Neural progenitor cell (in vitro differentiated cells): ENCODE measurements around the gene FLVCR2. TPM values are rescaled to one million over a fixed set of nuclear protein-coding genes. Genes with fewer than 3 reads are reported as not detected.

Experiments used
- DNase-seq: peaks from one replicate; pipeline ENCODE4 v3.0.0-alpha.2; 2016; ENCODE audit warnings: low spot score
- H2AFZ ChIP-seq: fragments of 200-600 bp; sonication (generic); replicated peaks from 2 replicates; pipeline ENCODE4 v1.6.1; 2016; ENCODE audit warnings: antibody characterized with exemption
- H3F3A ChIP-seq: fragments of 200-600 bp; sonication (generic); 2 replicates; pipeline ENCODE4 v1.6.1; 2016; ENCODE audit warnings: antibody characterized with exemption, low read depth
- H3K27ac ChIP-seq: fragments of 200-600 bp; sonication (generic); 2 replicates; pipeline ENCODE4 v1.5.1; 2016; ENCODE audit warnings: mild to moderate bottlenecking
- H3K27me3 ChIP-seq: fragments of 200-600 bp; sonication (generic); 2 replicates; pipeline ENCODE4 v1.6.1; 2016; ENCODE audit warnings: mild to moderate bottlenecking, moderate library complexity
- H3K36me3 ChIP-seq: fragments of 200-600 bp; sonication (generic); 2 replicates; pipeline ENCODE4 v1.5.1; 2016
- H3K4me1 ChIP-seq: fragments of 200-600 bp; sonication (generic); 2 replicates; pipeline ENCODE4 v1.6.1; 2016; ENCODE audit warnings: mixed run types
- H3K4me2 ChIP-seq: fragments of 200-600 bp; sonication (generic); 2 replicates; pipeline ENCODE4 v1.6.1; 2016
- H3K4me3 ChIP-seq: fragments of 200-600 bp; sonication (generic); 2 replicates; pipeline ENCODE4 v1.5.1; 2016
- H3K79me2 ChIP-seq: fragments of 200-600 bp; sonication (generic); 2 replicates; pipeline ENCODE4 v1.6.1; 2016; ENCODE audit warnings: low read depth
- H3K9ac ChIP-seq: fragments of 200-600 bp; sonication (generic); 2 replicates; pipeline ENCODE4 v1.6.1; 2016
- H3K9me3 ChIP-seq: fragments of 200-600 bp; sonication (generic); 2 replicates; pipeline ENCODE4 v1.5.1; 2016; ENCODE audit warnings: low read depth
- H4K20me1 ChIP-seq: fragments of 200-600 bp; sonication (generic); 2 replicates; pipeline ENCODE4 v1.6.1; 2016; ENCODE audit warnings: low read depth
- H3K27ac Mint-ChIP-seq: 3 replicates; pipeline ENCODE4 v1.8.0; 2021; ENCODE audit warnings: mixed read lengths
- H3K27me3 Mint-ChIP-seq: 2 replicates; pipeline ENCODE4 v1.8.0; 2022; ENCODE audit warnings: low read depth, mild to moderate bottlenecking, inconsistent platforms, moderate library complexity, mixed read lengths; ENCODE audit not compliant: insufficient read depth
- H3K36me3 Mint-ChIP-seq: 3 replicates; pipeline ENCODE4 v1.8.0; 2021; ENCODE audit warnings: mixed read lengths
- H3K4me1 Mint-ChIP-seq: 3 replicates; pipeline ENCODE4 v1.8.0; 2021; ENCODE audit warnings: mixed read lengths
- H3K4me3 Mint-ChIP-seq: 3 replicates; pipeline ENCODE4 v1.8.0; 2021; ENCODE audit warnings: mild to moderate bottlenecking, moderate library complexity, mixed read lengths
- H3K9me3 Mint-ChIP-seq: 3 replicates; pipeline ENCODE4 v1.8.0; 2020; ENCODE audit warnings: mixed read lengths
- CTCF ChIP-seq: fragments of 200-600 bp; sonication (generic); IDR thresholded peaks from 2 replicates; pipeline ENCODE4 v1.5.1; 2017; ENCODE audit warnings: antibody characterized with exemption, mild to moderate bottlenecking
- EZH2 ChIP-seq: fragments of 200-600 bp; sonication (generic); IDR thresholded peaks from 2 replicates; pipeline ENCODE4 v1.6.1; 2017; ENCODE audit warnings: antibody characterized with exemption, mild to moderate bottlenecking, moderate library complexity
- EZH2phosphoT487 ChIP-seq: fragments of 200-600 bp; sonication (generic); IDR thresholded peaks from 2 replicates; pipeline ENCODE4 v1.6.1; 2017; ENCODE audit warnings: antibody characterized with exemption
- total RNA-seq: library from RNA; depleted of rRNA; stranded (reverse); fragments of >200 nt; gene quantifications from 2 replicates; pipeline ENCODE4 v1.2.3, GENCODE V29; 2015; ENCODE audit warnings: low replicate concordance

The FLVCR2 gene
- total RNA-seq, 1 donor from 2014 or later: 1.7 TPM

- Mint-ChIP-seq H3K4me1 (no peaks in the 10 kb centered on the region), H3K4me3 (no peak overlapping the region), H3K9me3 (no peaks in the 10 kb centered on the region), H3K27me3 (no peaks in the 10 kb centered on the region), H3K36me3 (no peaks in the 10 kb centered on the region), H3K27ac (no peak overlapping the region)
- Histone ChIP-seq H3F3A (no peaks in the 10 kb centered on the region), H3K9ac (no peak overlapping the region), H3K4me3 (no peak overlapping the region), H3K4me2 (no peak overlapping the region), H3K27me3 (no peaks in the 10 kb centered on the region), H3K79me2 (no peaks in the 10 kb centered on the region), H3K27ac (no peak overlapping the region), H3K36me3 (no peaks in the 10 kb centered on the region), H3K4me1 (no peaks in the 10 kb centered on the region), H2AFZ (peak overlapping the region; percentile 29), H4K20me1 (no peaks in the 10 kb centered on the region), H3K9me3 (no peaks in the 10 kb centered on the region)
- no peak for TF ChIP-seq EZH2phosphoT487
- DNase-seq: no peak
These were observed 39.3 kb upstream of the FLVCR2 start for GRCh38 chr14:75539162-75539560.

GRCh38 chr14:75539561-75540478 lies 38.6 kb upstream of the FLVCR2 start:
- H3K4me1 ChIP-seq: no peaks in the 10 kb centered on the region
- TF ChIP-seq CTCF: no peak
- no peak for TF ChIP-seq EZH2phosphoT487
- no peaks in the 10 kb centered on the region for H3K9me3 ChIP-seq
- no peaks in the 10 kb centered on the region for H3K36me3 ChIP-seq
- H4K20me1 ChIP-seq: no peaks in the 10 kb centered on the region
- no peak overlapping the region for H3K27ac ChIP-seq
- H2AFZ ChIP-seq: no peak overlapping the region
- H3K27ac Mint-ChIP-seq: no peak overlapping the region
- H3K79me2 ChIP-seq: no peaks in the 10 kb centered on the region
- no peak for DNase-seq
- no peaks in the 10 kb centered on the region for H3K27me3 Mint-ChIP-seq
- H3K4me2 ChIP-seq: no peak overlapping the region
- no peak overlapping the region for H3K4me3 ChIP-seq
- H3K36me3 Mint-ChIP-seq: no peaks in the 10 kb centered on the region
- H3K9me3 Mint-ChIP-seq: no peaks in the 10 kb centered on the region
- no peak overlapping the region for H3K9ac ChIP-seq
- no peak overlapping the region for H3K4me3 Mint-ChIP-seq
- H3K27me3 ChIP-seq: no peaks in the 10 kb centered on the region
- no peaks in the 10 kb centered on the region for H3F3A ChIP-seq
- no peaks in the 10 kb centered on the region for H3K4me1 Mint-ChIP-seq

- H3K4me2 ChIP-seq: no peak overlapping the region
- Mint-ChIP-seq H3K36me3 (no peaks in the 10 kb centered on the region), H3K27me3 (no peaks in the 10 kb centered on the region), H3K9me3 (no peaks in the 10 kb centered on the region), H3K4me3 (no peak overlapping the region), H3K4me1 (no peaks in the 10 kb centered on the region), H3K27ac (no peak overlapping the region)
- no peak overlapping the region for H3K4me3 ChIP-seq
- H2AFZ ChIP-seq: no peak overlapping the region
- no peak overlapping the region for H3K27ac ChIP-seq
- TF ChIP-seq EZH2 (no peak), CTCF (no peak), EZH2phosphoT487 (no peak)
- H3F3A ChIP-seq: no peaks in the 10 kb centered on the region
- no peaks in the 10 kb centered on the region for H4K20me1 ChIP-seq
- H3K9me3 ChIP-seq: no peaks in the 10 kb centered on the region
- no peaks in the 10 kb centered on the region for H3K4me1 ChIP-seq
- no peak overlapping the region for H3K9ac ChIP-seq
- DNase-seq: no peak
- no peaks in the 10 kb centered on the region for H3K79me2 ChIP-seq
- no peaks in the 10 kb centered on the region for H3K27me3 ChIP-seq
- H3K36me3 ChIP-seq: no peaks in the 10 kb centered on the region
These were observed 38.0 kb upstream of the FLVCR2 start for GRCh38 chr14:75540479-75540851.

- no peak overlapping the region for H3K27ac Mint-ChIP-seq
- Histone ChIP-seq H3K79me2 (no peaks in the 10 kb centered on the region), H3K4me3 (no peak overlapping the region), H3K4me2 (no peak overlapping the region), H3F3A (no peaks in the 10 kb centered on the region), H2AFZ (peak overlapping the region; percentile 58), H3K27me3 (no peaks in the 10 kb centered on the region), H3K27ac (no peak overlapping the region), H3K9me3 (no peaks in the 10 kb centered on the region), H3K9ac (no peak overlapping the region), H3K4me1 (no peaks in the 10 kb centered on the region), H4K20me1 (no peaks in the 10 kb centered on the region), H3K36me3 (no peaks in the 10 kb centered on the region)
- TF ChIP-seq EZH2phosphoT487 (no peak), EZH2 (no peak), CTCF (no peak)
- DNase-seq: no peak
- H3K4me1 Mint-ChIP-seq: no peaks in the 10 kb centered on the region
- no peaks in the 10 kb centered on the region for H3K27me3 Mint-ChIP-seq
- no peaks in the 10 kb centered on the region for H3K9me3 Mint-ChIP-seq
- no peak overlapping the region for H3K4me3 Mint-ChIP-seq
- no peaks in the 10 kb centered on the region for H3K36me3 Mint-ChIP-seq
These were observed 35.8 kb upstream of the FLVCR2 start for GRCh38 chr14:75542588-75543091.
